ENCODE measurements around the gene SUN3. TPM values are rescaled to one million over a fixed set of nuclear protein-coding genes. Genes with fewer than 3 reads are reported as not detected.

The SUN3 gene
- total RNA-seq, 2 donors from 2014 or later, result not detected

DNA sequence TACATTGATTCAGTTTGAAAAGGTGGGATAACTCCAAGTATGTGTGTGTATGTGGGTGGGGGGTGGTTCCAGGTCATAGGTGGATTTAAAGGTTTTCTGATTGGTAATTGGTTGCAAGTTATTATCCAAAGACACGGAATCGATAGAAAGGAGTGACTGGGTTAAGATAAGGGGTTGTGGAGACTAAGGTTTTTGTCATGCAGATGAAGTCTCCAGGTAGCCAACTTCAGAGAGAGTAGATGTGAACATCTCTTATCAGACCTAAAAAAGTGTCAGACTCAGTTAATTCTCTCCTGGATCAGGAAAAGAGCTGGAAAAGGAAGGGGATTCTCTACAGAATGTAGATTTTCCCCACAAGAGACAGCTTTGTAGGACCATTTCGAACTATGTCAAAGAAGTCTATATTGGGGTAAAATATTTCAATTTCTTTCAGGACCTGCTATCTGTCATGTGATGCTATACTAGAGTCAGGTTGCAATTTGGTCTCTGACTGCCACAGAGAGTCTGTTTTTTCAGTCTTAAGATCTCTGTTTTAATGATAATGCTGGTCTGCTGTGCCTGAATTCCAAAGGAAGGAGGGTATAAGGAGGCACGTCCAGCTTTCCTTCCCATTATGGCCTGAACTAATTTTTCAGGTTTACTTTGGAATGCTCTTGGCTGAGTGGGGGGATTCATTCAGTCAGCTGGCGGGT is 10.1 kb upstream of the SUN3 start:
- whole genome bisulfite sequencing, 2 experiments (ENCODE audit: insufficient coverage in 1 of 2, insufficient read length in 1 of 2), result 6 to 22% methylated on average over 2 to 5 of the region's 5 CpGs
- Mint-ChIP-seq H3K4me3 (no peak overlapping the region), H3K27ac (peak overlapping the region; percentile 84), H3K4me1 (peaks cover 47% of the 10 kb centered on the region), H3K36me3 (ENCODE audit: low read depth) (no peaks in the 10 kb centered on the region), H3K9me3 (no peaks in the 10 kb centered on the region), H3K27me3 (ENCODE audit: insufficient read depth) (peaks cover 30% of the 10 kb centered on the region)
- Histone ChIP-seq H3K4me3 (ENCODE audit: low read length) (peak overlapping the region; percentile 7), H3K36me3 (ENCODE audit: control insufficient read depth, insufficient read depth, low read length) (no peaks in the 10 kb centered on the region), H3K9me3 (ENCODE audit: control insufficient read depth, low read length) (no peaks in the 10 kb centered on the region), H3K4me1 (ENCODE audit: control insufficient read depth, insufficient read depth, low read length) (peaks cover 19% of the 10 kb centered on the region), H3K27ac (ENCODE audit: low read depth, low read length) (no peak overlapping the region), H3K9ac (ENCODE audit: extremely low read depth, low read length, poor library complexity, severe bottlenecking) (no peak overlapping the region), H3K27me3 (ENCODE audit: control insufficient read depth, insufficient read depth, low read length, poor library complexity, severe bottlenecking) (peaks cover 30% of the 10 kb centered on the region)
- DNase-seq, result no peak
- TF ChIP-seq, protein P1, sequence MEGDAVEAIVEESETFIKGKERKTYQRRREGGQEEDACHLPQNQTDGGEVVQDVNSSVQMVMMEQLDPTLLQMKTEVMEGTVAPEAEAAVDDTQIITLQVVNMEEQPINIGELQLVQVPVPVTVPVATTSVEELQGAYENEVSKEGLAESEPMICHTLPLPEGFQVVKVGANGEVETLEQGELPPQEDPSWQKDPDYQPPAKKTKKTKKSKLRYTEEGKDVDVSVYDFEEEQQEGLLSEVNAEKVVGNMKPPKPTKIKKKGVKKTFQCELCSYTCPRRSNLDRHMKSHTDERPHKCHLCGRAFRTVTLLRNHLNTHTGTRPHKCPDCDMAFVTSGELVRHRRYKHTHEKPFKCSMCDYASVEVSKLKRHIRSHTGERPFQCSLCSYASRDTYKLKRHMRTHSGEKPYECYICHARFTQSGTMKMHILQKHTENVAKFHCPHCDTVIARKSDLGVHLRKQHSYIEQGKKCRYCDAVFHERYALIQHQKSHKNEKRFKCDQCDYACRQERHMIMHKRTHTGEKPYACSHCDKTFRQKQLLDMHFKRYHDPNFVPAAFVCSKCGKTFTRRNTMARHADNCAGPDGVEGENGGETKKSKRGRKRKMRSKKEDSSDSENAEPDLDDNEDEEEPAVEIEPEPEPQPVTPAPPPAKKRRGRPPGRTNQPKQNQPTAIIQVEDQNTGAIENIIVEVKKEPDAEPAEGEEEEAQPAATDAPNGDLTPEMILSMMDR (conservative IDR thresholded peaks at IDR 0.05), result no peak

DNA sequence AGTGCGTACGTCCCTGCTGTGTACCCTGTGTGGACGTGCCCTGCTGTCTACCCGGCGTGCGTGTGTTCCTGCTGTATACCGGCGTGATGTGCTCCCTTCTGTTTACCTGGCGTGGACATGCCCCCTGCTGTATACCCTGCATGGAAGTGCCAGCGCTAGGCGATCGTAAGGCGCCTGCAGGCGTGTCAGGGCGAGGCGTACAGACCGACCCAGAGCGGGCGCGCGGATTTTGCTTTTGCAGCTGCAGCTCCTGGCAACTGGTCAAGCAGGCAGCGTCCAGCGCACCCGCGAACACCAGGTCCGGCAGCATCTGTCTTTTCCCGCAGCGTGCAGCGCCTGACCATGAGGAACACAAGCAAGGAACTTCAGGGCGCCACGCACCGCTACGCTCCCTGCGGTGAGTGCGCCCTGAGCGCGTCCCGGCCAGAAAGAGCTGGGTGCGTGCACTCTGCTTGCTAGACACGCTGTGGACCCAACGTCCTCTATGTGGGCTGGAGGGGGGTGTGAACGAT is 7.1 kb upstream of the SUN3 start:
- Mint-ChIP-seq H3K9me3 (no peaks in the 10 kb centered on the region), H3K36me3 (ENCODE audit: low read depth) (no peaks in the 10 kb centered on the region), H3K27me3 (ENCODE audit: insufficient read depth) (peaks cover 46% of the 10 kb centered on the region), H3K4me1 (peaks cover 35% of the 10 kb centered on the region), H3K27ac (no peak overlapping the region), H3K4me3 (peak overlapping the region; percentile 65)
- no peaks in the 10 kb centered on the region for H3K36me3 ChIP-seq (ENCODE audit: control insufficient read depth, insufficient read depth, low read length)
- H3K4me1 ChIP-seq (ENCODE audit: control insufficient read depth, insufficient read depth, low read length), result peaks cover 19% of the 10 kb centered on the region
- H3K27ac ChIP-seq (ENCODE audit: low read depth, low read length), result no peak overlapping the region
- peak; percentile 72 for DNase-seq
- H3K9ac ChIP-seq (ENCODE audit: extremely low read depth, low read length, poor library complexity, severe bottlenecking), result peak overlapping the region; percentile 45
- WGBS, 2 experiments (ENCODE audit: insufficient coverage in 1 of 2, insufficient read length in 1 of 2), result 7 to 8% methylated on average over 15 to 42 of the region's 42 CpGs
- H3K9me3 ChIP-seq (ENCODE audit: control insufficient read depth, low read length), result no peaks in the 10 kb centered on the region
- peak overlapping the region; percentile 86 for H3K4me3 ChIP-seq (ENCODE audit: low read length)
- peaks cover 41% of the 10 kb centered on the region for H3K27me3 ChIP-seq (ENCODE audit: control insufficient read depth, insufficient read depth, low read length, poor library complexity, severe bottlenecking)
- TF ChIP-seq, protein P1 (conservative IDR thresholded peaks at IDR 0.05), result no peak

DNA sequence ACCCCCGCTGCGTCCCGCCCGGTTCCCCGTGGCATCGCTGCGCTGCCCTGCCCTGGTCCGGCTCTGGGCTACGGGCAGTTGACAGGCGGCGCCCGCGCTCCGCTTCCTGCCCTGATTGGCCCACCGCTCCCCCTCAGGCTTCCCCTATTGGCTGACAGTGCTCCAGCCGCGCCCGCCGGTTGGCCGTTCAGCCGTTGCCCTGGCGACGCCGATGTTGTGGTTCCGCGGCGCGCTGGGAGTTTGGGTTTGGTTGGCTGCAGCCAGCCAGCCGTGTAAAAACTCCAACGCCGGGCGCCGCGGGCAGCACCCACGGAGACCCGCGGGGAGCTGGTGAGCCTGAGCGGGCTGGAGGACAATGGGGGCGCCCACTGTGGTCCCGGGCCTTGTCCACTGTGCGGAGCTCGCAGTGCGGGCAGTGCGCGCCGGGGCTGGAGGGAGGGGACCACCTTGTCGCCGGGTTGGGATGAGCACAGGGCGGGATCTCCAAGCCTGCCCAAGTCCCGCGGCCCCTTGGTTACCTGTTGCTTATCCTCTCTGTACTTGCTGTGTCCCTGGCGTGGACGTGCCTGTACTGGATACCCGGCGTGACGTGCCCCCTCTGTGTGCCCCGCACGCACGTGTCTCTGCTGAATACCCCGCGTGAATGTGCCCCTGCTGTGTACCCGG is 6.5 kb upstream of the SUN3 start, which contains the start of gene C7orf57:
TSS of gene C7orf57 (plus strand) at position 243 of the 666 bp plus-strand sequence. CDS start 766 bp downstream, outside the sequence.
- 0 to 1% methylated on average over 19 to 62 of the region's 62 CpGs for WGBS, 2 experiments (ENCODE audit: insufficient coverage in 1 of 2, insufficient read length in 1 of 2)
- Mint-ChIP-seq H3K27me3 (ENCODE audit: insufficient read depth) (peaks cover 46% of the 10 kb centered on the region), H3K4me1 (peaks cover 35% of the 10 kb centered on the region), H3K36me3 (ENCODE audit: low read depth) (no peaks in the 10 kb centered on the region), H3K27ac (no peak within 1 kb of the TSS), H3K4me3 (peak within 1 kb of the TSS; percentile 65), H3K9me3 (no peaks in the 10 kb centered on the region)
- no peaks in the 10 kb centered on the region for H3K36me3 ChIP-seq (ENCODE audit: control insufficient read depth, insufficient read depth, low read length)
- peak within 1 kb of the TSS; percentile 45 for H3K9ac ChIP-seq (ENCODE audit: extremely low read depth, low read length, poor library complexity, severe bottlenecking)
- H3K27me3 ChIP-seq (ENCODE audit: control insufficient read depth, insufficient read depth, low read length, poor library complexity, severe bottlenecking), result peaks cover 41% of the 10 kb centered on the region
- no peaks in the 10 kb centered on the region for H3K9me3 ChIP-seq (ENCODE audit: control insufficient read depth, low read length)
- no peak within 1 kb of the TSS for H3K27ac ChIP-seq (ENCODE audit: low read depth, low read length)
- peak; percentile 97 for DNase-seq
- peak within 1 kb of the TSS; percentile 86 for H3K4me3 ChIP-seq (ENCODE audit: low read length)
- H3K4me1 ChIP-seq (ENCODE audit: control insufficient read depth, insufficient read depth, low read length), result peaks cover 19% of the 10 kb centered on the region
- TF ChIP-seq, protein P1 (conservative IDR thresholded peaks at IDR 0.05), result peak; percentile 7
